ENCODE data around the gene PPM1A.
A peak's percentile ranks its signal among the peaks of the same experiment; 100 is the strongest.

The PPM1A gene

GRCh38 chr14:60248697-60249318 lies at the start of gene PPM1A:
TSS of gene PPM1A (plus strand) at chr14:60249221. CDS start at chr14:60282704, 33,483 bp downstream.
- Mint-ChIP-seq H3K36me3 (peaks cover 1% of the 10 kb centered on the region), H3K4me1 (peaks cover 59% of the 10 kb centered on the region), H3K27ac (peak within 1 kb of the TSS; percentile 100), H3K9me3 (no peaks in the 10 kb centered on the region), H3K4me3 (peak within 1 kb of the TSS; percentile 97), H3K27me3 (no peaks in the 10 kb centered on the region)

- H3K4me1 Mint-ChIP-seq: peaks cover 9% of the 10 kb centered on the region
- H3K9me3 Mint-ChIP-seq: peaks cover 14% of the 10 kb centered on the region
- peaks cover 2% of the 10 kb centered on the region for H3K36me3 Mint-ChIP-seq
- H3K27ac Mint-ChIP-seq: no peak overlapping the region
- H3K27me3 Mint-ChIP-seq: peaks cover 2% of the 10 kb centered on the region
- no peak overlapping the region for H3K4me3 Mint-ChIP-seq
These were observed 49.7 kb upstream of the PPM1A start for GRCh38 chr14:60199321-60199720.

- H3K9me3 Mint-ChIP-seq: peaks cover 8% of the 10 kb centered on the region
- no peak overlapping the region for H3K4me3 Mint-ChIP-seq
- H3K27me3 Mint-ChIP-seq: peaks cover 8% of the 10 kb centered on the region
- peaks cover 2% of the 10 kb centered on the region for H3K36me3 Mint-ChIP-seq
- H3K4me1 Mint-ChIP-seq: peaks cover 14% of the 10 kb centered on the region
- no peak overlapping the region for H3K27ac Mint-ChIP-seq
These were observed 44.7 kb upstream of the PPM1A start for GRCh38 chr14:60204104-60204842.

- Mint-ChIP-seq H3K36me3 (no peaks in the 10 kb centered on the region), H3K9me3 (no peaks in the 10 kb centered on the region), H3K4me1 (peaks cover 14% of the 10 kb centered on the region), H3K27ac (peak overlapping the region; percentile 0), H3K27me3 (peaks cover 6% of the 10 kb centered on the region), H3K4me3 (no peak overlapping the region)
These were observed 43.9 kb upstream of the PPM1A start for GRCh38 chr14:60204843-60205774.

- H3K27me3 Mint-ChIP-seq: peaks cover 6% of the 10 kb centered on the region
- no peak overlapping the region for H3K4me3 Mint-ChIP-seq
- H3K36me3 Mint-ChIP-seq: no peaks in the 10 kb centered on the region
- H3K9me3 Mint-ChIP-seq: no peaks in the 10 kb centered on the region
- peaks cover 14% of the 10 kb centered on the region for H3K4me1 Mint-ChIP-seq
- no peak overlapping the region for H3K27ac Mint-ChIP-seq
These were observed 42.8 kb upstream of the PPM1A start for GRCh38 chr14:60206249-60206670.

- Mint-ChIP-seq H3K4me3 (no peak overlapping the region), H3K9me3 (no peaks in the 10 kb centered on the region), H3K36me3 (no peaks in the 10 kb centered on the region), H3K4me1 (peaks cover 14% of the 10 kb centered on the region), H3K27ac (peak overlapping the region; percentile 11), H3K27me3 (peaks cover 6% of the 10 kb centered on the region)
These were observed 42.0 kb upstream of the PPM1A start for GRCh38 chr14:60206837-60207533.

- no peak overlapping the region for H3K27ac Mint-ChIP-seq
- H3K36me3 Mint-ChIP-seq: no peaks in the 10 kb centered on the region
- peaks cover 3% of the 10 kb centered on the region for H3K4me1 Mint-ChIP-seq
- H3K9me3 Mint-ChIP-seq: no peaks in the 10 kb centered on the region
- H3K27me3 Mint-ChIP-seq: peaks cover 6% of the 10 kb centered on the region
- no peak overlapping the region for H3K4me3 Mint-ChIP-seq
These were observed 38.3 kb upstream of the PPM1A start for GRCh38 chr14:60210703-60211102.

- H3K4me3 Mint-ChIP-seq: no peak overlapping the region
- peaks cover 6% of the 10 kb centered on the region for H3K27me3 Mint-ChIP-seq
- no peaks in the 10 kb centered on the region for H3K4me1 Mint-ChIP-seq
- no peaks in the 10 kb centered on the region for H3K36me3 Mint-ChIP-seq
- no peak overlapping the region for H3K27ac Mint-ChIP-seq
- H3K9me3 Mint-ChIP-seq: no peaks in the 10 kb centered on the region
These were observed 37.9 kb upstream of the PPM1A start for GRCh38 chr14:60211153-60211552.

GRCh38 chr14:60212503-60213371 lies 36.3 kb upstream of the PPM1A start:
- Mint-ChIP-seq H3K27me3 (no peaks in the 10 kb centered on the region), H3K9me3 (no peaks in the 10 kb centered on the region), H3K36me3 (no peaks in the 10 kb centered on the region), H3K4me1 (no peaks in the 10 kb centered on the region), H3K27ac (no peak overlapping the region), H3K4me3 (no peak overlapping the region)

- no peaks in the 10 kb centered on the region for H3K9me3 Mint-ChIP-seq
- H3K4me1 Mint-ChIP-seq: no peaks in the 10 kb centered on the region
- no peak overlapping the region for H3K27ac Mint-ChIP-seq
- no peak overlapping the region for H3K4me3 Mint-ChIP-seq
- no peaks in the 10 kb centered on the region for H3K27me3 Mint-ChIP-seq
- H3K36me3 Mint-ChIP-seq: no peaks in the 10 kb centered on the region
These were observed 35.0 kb upstream of the PPM1A start for GRCh38 chr14:60214003-60214402.

GRCh38 chr14:60214415-60215126 lies 34.5 kb upstream of the PPM1A start:
- H3K27ac Mint-ChIP-seq: no peak overlapping the region
- H3K4me1 Mint-ChIP-seq: no peaks in the 10 kb centered on the region
- H3K27me3 Mint-ChIP-seq: no peaks in the 10 kb centered on the region
- no peaks in the 10 kb centered on the region for H3K9me3 Mint-ChIP-seq
- no peak overlapping the region for H3K4me3 Mint-ChIP-seq
- H3K36me3 Mint-ChIP-seq: no peaks in the 10 kb centered on the region

GRCh38 chr14:60215127-60215444 lies 33.9 kb upstream of the PPM1A start:
- Mint-ChIP-seq H3K4me1 (no peaks in the 10 kb centered on the region), H3K27ac (no peak overlapping the region), H3K9me3 (no peaks in the 10 kb centered on the region)

GRCh38 chr14:60215520-60216420 lies 33.3 kb upstream of the PPM1A start:
- no peak overlapping the region for H3K27ac Mint-ChIP-seq
- no peaks in the 10 kb centered on the region for H3K9me3 Mint-ChIP-seq
- H3K27me3 Mint-ChIP-seq: no peaks in the 10 kb centered on the region
- H3K4me3 Mint-ChIP-seq: no peak overlapping the region
- no peaks in the 10 kb centered on the region for H3K36me3 Mint-ChIP-seq
- H3K4me1 Mint-ChIP-seq: no peaks in the 10 kb centered on the region

More at GRCh38 chr14:60215127-60215444, 33.9 kb upstream of the PPM1A start:
- Mint-ChIP-seq H3K27me3 (no peaks in the 10 kb centered on the region), H3K36me3 (no peaks in the 10 kb centered on the region), H3K4me3 (no peak overlapping the region)
